Uterus (tissue), 2 donors: ENCODE measurements around the gene DDHD1.

Experiments used
- CTCF ChIP-seq, 4 experiments: fragments of 200-600 bp in 2 of 4; fragments of 450-650 bp in 2 of 4; sonication (generic) in 2 of 4; IDR thresholded peaks; one replicate each; pipeline ENCODE4 v1.5.1; 2016 to 2019; ENCODE audit warnings: antibody characterized with exemption in 4 of 4, mild to moderate bottlenecking in 2 of 4, moderate library complexity in 1 of 4
- POLR2A ChIP-seq, 2 donors: fragments of 450-650 bp; IDR thresholded peaks; one replicate each; pipeline ENCODE4 v1.6.1; 2016; ENCODE audit warnings: antibody characterized with exemption in 2 of 2, mild to moderate bottlenecking in 1 of 2, moderate library complexity in 1 of 2

- TF ChIP-seq CTCF (IDR thresholded peaks at IDR 0.05) (no peak), POLR2A (IDR thresholded peaks at IDR 0.05) (no peak)
Observed at GRCh38 chr14:53151523-53152183, 1.5 kb downstream of the DDHD1 start.
